Measurements from ENCODE around the gene SMARCAL1.

Gene SMARCAL1

DNA sequence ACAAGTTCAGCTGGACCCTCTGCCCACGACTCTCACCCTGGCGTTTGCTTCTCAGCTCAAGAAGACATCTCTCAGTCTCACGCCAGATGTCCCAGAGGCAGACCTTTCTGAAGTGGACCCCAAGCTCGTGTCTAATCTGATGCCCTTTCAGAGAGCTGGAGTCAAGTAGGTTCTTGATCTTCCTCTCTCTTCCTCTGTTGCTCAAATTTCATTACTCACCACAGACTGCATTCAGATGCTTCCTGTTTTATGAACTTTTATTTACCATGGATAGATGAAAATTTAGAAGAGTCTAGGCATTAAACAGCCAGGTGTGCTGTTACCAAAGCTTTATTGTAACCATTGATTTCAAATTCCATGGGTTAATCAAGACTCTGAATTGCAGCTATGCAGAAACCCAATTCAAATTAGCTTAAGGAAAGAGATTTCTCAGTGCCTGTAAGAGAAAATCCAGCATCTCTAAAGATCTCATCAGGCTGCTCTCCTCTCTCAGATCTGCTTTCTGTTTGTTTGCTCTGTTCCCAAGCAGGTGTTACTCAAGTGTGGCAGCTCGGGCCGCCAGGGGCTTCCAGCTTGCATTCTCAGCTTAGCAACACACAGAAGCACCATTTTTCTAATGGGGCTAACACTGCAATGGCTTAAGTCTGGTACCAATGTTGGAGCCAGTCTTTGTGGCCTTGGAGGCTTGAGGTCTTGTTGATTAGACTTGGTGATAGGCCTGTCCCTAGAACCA is 16.5 kb downstream of the SMARCAL1 start:
- no peak for DNase-seq

DNA sequence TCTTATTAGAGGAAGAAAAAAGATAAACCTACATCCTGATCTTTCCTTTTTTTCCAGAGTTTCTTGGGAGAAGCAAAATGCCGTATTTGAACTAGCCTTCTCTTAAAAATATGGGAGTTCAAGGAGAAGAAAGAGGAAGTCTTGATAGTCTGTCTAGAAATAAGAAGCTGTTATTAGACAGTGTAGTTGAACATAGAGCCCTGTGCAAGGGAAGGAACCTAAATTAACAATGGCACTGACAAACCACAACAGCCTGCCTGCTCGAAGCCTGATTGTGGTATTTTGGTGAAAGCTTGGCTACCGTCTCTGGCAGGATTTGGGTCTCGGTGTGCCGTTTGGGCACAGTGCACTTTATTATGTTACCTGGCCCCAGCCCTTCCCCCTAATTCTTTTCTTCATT is 17.1 kb downstream of the SMARCAL1 start:
- no peak for DNase-seq

DNA sequence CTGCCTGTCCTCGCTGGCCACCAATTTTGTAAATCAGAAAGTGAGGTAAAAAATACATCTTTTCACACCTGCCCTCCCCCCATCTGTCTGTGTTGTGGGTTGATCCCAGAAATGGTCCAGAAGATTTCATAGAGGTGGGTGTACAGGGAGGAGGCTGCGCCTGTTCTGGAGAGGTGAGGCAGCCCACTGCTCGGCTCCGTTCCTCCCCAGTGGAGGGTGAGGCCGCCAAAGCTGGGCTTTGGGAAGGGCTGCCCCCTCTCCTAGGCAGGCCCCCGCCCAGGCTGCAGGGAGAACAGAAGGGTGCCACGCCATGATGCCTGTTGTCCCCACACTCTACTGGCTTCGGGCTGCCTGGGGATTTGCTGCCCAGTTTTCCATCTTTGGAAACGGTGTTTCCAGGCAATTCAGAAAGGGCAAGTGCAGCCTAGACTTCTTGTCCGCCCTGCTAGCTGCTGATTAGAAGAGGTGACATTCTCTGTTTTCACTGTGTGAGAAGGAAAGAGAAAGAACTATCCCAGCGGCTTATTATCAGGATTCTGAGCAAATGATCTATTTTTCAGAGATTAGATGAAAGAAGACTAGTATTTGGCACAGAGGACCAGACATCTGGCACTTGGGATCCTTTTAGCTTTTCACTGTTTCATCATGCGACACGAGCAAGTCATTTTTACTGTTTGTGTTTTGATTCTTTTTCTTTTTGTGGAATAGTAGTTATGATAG is 18.7 kb downstream of the SMARCAL1 start:
- DNase-seq, result no peak

DNA sequence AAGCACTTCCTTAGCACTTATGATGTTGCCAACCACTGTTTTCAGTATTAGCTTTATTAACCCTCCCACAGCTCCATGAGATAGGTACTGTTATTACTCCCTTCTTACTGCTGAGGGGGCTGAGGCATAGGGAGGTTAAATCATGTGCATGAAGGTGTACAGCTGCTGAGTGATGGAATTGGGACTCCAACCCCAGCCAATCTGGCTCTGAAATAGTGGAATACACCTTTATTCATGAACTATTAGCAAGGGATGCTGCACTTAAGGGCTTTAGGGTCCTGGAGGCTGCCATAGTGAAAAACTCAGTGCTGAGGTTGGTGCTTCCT is 19.2 kb downstream of the SMARCAL1 start:
- no peak for DNase-seq

DNA sequence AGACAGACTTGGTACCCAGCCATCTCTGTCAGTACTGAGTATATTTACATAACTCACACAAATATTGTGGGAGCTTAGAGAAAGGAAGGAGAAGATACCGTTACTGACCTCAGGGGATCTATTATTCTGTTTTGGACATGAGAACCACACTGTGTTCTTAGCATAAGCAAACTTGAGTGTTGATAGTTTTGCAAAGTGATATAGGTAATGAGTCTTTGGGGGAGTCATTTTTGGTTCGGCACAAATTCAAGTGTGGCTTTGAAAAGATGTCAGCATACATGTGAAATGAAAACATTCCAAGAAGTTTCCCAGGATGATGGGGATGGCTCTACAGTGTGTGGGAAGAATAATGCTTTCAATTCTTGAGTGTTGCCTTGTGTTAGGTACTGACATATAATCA is 24.1 kb downstream of the SMARCAL1 start:
- DNase-seq, result no peak

DNA sequence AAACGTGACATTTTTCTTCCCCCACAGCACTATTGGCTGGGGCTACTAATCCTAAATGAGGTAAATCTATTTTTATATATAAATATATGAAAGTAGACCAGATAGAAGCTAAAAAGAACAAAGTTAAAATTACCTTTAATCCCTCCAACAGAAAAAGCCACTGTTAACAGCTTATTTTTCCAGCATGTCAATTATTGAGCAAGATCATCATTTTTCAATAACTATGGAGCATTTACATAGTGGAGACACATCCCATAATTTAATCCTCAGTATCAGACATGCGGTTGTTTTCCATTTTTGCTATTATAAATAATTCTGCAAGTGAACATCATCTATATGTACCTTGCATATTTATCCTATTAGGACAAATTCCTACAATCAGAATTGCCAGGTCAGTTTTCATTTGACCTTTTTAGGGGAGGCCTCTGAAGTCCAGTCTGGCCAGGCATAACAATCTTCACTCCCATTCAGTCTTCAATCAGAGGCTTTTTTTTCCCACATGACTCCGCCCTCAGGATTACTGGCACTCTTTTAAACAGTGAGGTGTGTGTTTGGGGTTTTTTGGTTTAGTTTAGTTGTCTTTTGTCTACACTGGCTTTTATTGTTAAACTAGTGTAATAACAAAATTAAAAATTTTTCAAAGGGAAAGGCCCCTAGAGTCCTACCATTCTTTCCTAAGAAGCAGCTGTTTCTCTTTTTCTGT is 29.2 kb downstream of the SMARCAL1 start:
- no peak for DNase-seq

DNA sequence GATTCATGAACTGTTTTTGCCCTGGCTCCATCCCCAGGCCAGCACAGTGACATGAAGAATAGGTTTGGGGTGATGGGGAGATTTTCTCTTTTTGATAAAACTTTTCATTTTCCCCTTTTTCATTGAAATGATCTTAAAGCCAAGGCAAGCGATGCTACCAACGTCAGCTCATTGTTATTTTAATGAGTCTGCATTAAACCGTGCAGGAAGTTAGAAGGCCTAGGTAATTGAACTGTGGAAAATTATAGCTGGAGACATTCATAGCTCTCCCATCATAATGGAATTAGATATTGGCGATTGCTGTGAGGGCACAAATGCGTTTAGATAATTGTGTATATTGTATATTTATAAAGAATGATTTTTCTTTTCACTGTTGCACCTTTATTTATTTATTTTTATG is 33.2 kb downstream of the SMARCAL1 start:
- no peak for DNase-seq

DNA sequence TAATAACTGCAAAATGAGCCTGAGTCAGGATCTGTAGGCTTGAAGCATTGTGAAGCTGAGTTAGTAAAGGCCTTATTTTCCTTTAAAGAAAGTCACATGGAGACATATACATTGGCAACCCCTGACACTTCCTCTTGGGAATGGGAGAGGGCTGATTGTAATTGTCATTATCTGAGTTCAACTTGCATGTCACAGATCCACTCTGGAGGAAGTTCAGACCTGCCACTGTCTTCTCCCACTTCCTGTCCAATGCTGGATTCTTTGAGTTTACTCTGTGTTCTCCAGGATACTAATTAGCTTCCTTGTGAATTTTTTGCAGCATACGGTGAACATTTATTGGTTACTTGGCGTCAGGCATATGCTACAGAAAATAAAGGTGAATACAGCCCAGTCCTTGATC is 34.1 kb downstream of the SMARCAL1 start:
- no peak for DNase-seq

DNA sequence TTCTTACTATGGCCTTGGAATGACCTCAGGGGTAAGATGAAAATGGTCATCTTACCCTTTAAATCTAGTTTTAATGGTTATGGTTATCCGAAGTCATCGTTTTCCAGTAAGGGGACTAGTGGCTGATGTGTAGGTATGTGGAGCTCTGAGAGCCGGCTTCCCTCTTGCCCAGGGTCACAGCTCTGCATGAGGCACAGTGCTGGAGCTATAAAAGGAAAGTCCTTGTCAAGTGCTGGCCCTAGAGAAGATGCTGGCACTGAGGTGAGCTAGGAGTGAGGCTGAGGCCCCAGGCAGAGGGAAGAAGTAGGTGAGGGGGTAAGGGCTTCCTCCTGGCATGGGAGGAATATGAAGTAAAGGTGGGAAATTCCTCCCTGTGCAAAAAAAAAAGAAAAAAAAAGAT is 35.0 kb downstream of the SMARCAL1 start:
- DNase-seq, result no peak

DNA sequence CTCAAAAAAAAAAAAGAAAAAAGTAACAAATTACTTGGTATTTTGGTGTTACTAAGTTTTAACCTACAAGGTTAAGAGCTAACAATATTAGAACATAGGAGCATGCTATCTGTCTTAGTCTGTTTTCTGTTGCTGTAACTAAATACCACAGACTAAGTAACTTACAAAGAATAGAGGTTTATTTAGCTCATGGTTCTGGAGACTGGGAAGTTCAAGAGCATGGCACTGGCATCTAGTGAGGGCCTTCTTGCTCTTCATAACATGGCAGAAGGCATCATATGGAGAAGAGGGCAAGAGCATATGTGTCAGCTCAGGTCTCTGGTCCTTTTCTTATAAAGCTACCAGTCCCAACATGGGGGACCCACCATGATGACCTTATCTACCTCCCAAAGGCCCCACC is 36.5 kb downstream of the SMARCAL1 start:
- DNase-seq, result no peak

DNA sequence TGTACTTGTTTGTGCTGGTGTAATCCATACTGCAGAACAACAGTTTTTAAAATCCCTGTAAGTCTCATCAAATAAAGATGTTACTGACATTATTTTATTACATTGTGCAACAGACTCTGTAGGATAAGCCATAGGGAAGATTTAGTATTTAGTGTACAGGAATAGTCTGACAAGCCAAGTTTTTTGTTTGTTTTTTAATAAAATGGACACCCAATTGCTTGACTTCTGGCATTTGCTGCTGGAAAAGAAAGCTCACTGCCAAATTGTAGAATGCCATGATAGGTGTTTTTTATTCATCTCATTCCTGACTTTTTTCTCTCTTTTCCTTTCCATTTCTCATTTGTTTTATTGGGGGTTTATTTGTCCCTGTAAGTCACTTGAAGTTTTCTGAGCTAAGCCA is 38.1 kb downstream of the SMARCAL1 start:
- no peak for DNase-seq

DNA sequence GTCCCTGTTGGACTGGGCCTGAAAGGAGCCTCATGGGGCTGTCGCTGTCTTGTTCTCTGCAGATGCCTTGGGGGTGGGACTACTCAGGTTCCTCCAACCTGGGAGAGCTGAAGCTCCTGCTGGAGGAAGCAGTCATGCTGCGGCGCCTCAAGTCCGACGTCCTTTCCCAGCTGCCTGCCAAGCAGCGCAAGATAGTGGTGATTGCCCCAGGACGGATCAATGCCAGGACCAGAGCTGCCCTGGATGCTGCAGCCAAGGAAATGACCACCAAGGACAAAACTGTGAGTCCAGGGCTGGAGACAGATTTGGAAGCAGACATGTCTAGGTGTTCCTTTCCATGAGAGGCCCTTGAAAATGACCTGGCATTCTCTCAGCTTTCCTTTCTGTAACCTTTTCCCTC is 38.5 kb downstream of the SMARCAL1 start:
- no peak for DNase-seq

DNA sequence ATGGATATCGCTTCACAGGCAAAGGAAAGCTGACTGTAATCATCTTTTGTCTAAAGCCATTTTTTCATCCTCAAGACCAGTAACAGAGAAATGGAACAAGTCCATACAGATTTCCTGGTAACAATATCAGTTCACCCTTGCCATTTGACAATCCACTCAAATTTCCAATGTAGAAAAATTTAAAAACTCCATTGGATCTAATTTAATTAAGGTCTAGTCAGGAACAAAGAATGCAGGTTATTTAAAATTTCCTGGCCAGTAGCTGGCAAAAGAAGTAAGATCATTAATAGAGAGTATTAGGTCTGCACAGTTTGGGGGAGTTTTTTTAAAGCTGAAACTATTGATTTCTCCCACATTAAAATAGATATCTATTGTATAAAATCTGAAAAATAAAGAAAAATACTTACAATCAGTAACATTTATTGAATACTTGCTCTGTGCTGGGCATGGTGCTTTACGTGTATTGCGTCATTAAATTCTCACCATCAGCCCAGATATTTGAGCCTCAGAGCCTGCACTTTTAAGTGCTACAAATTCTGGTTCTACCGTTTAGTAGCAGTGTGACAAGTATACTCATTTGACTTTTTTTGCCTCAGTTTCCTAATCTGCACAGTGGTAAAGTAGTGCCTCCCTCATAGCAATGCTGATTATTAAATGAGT is 41.8 kb downstream of the SMARCAL1 start:
- DNase-seq, result no peak

DNA sequence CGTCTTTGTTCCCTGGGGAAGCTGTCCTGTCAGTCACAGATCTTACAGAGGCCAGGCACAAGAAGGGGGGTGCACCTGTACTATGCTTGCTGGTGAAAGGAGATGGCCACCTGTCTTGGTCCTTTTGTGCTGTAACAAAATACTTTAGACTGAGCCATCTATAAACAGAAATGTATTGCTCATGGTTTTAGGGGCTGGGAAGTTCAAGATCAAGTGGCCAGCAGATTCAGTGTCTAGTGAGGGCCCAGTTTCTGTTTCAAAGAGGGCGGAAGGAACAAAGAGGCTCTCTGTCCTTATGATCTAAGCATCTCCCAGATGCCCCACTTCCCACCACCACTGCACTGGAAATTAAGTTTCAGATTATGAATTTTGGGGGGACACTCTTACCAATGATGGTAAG is 50.9 kb downstream of the SMARCAL1 start:
- DNase-seq, result no peak

DNA sequence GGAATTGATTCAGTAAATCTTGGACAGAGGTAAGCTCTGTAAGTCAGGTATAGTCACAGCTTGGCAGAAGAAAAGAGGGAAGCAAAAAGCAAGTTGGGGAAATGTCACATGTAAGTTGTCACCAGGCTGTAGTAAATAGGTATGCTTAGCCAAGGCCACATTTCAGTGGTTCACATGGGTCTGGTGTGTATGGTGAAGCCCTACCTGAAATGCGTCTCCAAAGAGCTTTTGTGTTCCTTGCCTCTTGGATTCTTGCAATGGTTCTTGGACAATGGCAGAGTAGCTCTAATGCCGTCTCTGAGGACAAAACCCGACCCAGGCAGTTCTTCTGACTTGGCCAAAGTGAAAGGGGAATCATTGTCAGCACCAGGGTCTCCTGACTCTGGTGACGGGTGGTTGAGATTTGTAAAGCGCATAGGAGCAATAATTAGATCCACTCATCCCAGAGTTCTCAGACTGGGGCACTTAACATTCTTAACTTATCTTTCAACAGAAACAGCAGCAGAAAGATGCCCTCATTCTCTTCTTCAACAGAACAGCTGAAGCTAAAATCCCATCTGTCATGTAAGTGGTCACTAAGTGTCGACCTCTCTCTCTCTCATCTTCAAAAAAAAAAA is 51.9 kb downstream of the SMARCAL1 start:
- no peak for DNase-seq

DNA sequence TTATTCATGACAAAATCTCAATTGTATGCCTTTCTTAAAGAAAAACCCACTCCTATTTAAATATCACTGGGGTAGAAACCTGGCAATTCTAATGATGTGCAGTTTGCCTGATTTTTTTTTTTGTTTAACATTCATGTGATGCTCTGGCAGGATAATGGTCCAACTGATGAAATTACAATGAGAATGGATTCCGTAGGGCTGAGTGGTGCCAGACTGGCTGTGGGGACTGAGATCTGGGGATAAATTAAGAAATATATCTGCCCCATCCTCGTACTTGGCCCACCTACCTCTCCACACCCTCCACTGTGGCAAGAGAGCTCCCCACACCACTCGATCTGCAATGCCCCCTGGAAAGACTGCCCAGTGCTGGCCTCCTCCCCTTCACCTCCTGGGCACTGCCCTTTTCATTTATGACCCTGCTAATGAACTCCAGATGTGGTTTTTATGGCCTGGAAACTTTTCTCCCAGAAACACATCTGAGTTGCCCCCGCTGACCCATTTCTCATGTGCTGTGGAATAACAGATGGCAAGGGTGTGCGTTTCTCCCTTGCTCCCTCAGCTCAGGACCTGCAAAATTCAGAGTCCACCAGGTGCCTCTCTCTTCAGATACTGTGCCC is 53.4 kb downstream of the SMARCAL1 start:
- no peak for DNase-seq

DNA sequence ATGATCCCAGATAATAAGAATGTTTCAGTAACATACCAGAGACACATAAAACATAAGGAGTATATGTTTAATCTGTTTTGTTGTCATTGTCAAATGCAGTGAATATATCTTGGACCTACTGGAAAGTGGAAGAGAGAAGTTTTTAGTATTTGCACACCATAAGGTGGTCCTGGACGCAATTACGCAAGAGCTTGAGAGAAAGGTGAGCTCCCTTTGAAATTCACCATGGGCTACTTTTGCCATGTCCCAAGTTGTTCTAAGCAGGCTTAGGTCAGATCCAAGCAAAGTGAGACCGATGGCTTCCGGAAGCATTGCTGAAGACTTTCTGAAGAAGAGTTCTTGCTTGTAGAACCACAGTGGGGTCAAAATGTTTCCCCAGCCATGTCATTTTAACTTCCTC is 55.6 kb downstream of the SMARCAL1 start:
- DNase-seq, result no peak

DNA sequence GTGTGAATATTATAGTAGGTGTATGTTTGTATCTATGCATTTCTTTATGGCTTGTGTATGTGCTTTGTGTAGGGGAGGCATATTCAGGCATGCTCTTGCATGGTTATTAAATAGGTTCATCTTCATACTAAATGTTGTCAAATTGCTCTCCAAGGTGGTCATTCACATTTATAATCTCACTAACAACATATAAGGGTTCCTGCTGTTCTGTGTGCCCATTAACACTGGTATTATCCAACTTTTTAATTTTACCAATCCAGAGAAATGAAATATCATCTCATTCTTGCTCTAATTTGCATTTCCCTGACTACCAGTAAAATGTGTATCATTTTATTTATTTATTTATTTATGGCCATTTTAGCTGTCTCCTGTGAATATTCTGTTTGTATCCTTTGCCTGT is 57.4 kb downstream of the SMARCAL1 start:
- no peak for DNase-seq

DNA sequence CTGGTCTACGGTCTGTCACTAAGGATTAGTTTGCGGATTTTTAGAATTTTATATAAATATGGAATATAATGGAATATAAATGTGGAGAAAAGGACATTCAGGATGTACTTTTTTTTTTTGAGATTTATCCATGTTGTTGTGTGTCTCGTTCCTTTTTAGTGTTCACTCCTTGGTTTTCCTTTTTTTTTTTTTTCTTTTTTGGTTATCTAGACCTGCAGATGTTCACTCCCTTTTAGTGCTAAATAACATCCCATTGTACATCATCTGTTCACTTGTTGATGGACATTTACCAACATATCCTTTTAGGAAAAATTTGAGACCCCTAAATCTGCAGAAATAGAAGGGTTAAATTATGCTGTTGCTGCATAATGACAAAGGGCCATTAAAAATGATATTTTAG is 60.9 kb downstream of the SMARCAL1 start:
- DNase-seq, result no peak

DNA sequence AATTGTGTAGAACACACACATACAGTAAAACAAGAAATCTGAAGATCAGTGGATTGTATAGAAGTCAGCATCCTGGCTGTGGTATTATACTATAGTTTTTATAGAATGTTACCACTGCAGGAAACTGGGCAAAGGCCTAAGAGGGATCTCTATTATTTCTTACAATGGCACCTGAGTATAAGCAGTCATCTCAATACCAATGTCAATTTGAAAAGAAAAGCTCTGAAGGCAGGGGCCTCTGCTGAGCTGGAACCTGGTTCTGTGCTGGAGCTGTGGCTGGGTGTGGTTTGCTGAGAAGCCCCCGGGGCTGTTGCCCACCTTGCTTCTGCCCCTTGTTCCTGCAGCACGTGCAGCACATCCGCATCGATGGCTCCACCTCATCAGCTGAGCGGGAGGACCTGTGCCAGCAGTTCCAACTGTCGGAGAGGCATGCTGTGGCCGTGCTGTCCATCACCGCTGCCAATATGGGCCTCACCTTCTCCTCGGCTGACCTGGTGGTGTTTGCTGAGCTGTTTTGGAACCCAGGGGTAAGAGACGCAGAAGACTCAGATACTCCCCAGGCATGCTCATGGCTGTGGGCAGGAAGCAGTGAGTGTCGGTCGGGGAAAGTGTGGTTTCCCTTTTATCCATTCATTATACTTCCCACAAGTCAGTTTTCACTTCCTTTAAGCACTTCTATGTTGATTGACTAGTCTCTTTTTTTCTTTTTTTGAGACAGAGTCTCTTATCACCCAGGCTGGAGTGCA is 62.8 kb downstream of the SMARCAL1 start:
- no peak for DNase-seq

DNA sequence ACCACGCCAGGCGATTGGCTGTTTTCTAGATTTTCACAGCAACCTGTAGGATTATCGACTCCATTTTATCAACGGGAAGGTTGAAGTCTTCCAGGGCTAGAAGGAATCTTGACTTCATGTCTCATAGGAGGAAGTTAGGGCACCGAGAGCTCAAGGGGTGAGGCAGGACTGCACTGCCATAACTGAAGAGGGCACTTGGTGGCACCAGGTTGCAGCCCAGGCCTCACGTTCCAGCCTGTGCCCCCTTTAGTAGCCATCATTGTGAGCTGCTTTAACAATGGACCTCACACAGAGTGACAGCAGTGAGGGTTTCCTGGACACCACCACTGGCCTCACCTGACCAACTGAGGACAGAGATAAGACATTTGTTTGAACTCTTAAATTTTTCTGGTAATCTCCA is 63.5 kb downstream of the SMARCAL1 start:
- no peak for DNase-seq
